Gastrocnemius medialis (tissue), 4 donors: Measurements from ENCODE around the gene GSK3B.

Experiments
- CTCF ChIP-seq, 5 experiments: fragments of 450-650 bp in 3 of 5; fragments of 200-600 bp in 2 of 5; sonication (generic) in 2 of 5; IDR thresholded peaks in 4 of 5; conservative IDR thresholded peaks in 1 of 5; 1 replicate in 4 of 5; 2 replicates in 1 of 5; pipeline ENCODE4 v1.5.1; 2016 to 2019; ENCODE audit warnings: antibody characterized with exemption in 5 of 5, mild to moderate bottlenecking in 3 of 5, moderate library complexity in 3 of 5
- POLR2A ChIP-seq, 2 donors: fragments of 450-650 bp; IDR thresholded peaks; one replicate each; pipeline ENCODE4 v1.6.1; 2017; ENCODE audit warnings: antibody characterized with exemption in 2 of 2, mild to moderate bottlenecking in 2 of 2, moderate library complexity in 2 of 2

GRCh38 chr3:120080836-120081235 lies 13.4 kb downstream of the GSK3B start:
- TF ChIP-seq CTCF (IDR thresholded peaks at IDR 0.05 in 4 of 5, conservative IDR thresholded peaks at IDR 0.05 in 1 of 5) (no peak), POLR2A (IDR thresholded peaks at IDR 0.05) (no peak)
